ENCODE measurements around the gene ZNF143. TPM values are rescaled to one million over a fixed set of nuclear protein-coding genes. Genes with fewer than 3 reads are reported as not detected.

The ZNF143 gene
- total and polyA plus RNA-seq, 2 of the 4 experiments (the other 2 are of a cell fraction): 23.8 to 49.6 TPM

- TF ChIP-seq MAZ (IDR thresholded peaks at IDR 0.05; ENCODE audit: borderline replicate concordance, low read depth, low read length): no peak
- no peak for TF ChIP-seq MXI1 (IDR thresholded peaks at IDR 0.05; ENCODE audit: borderline replicate concordance, low read depth, low read length)
- no peak for TF ChIP-seq SMC3 (IDR thresholded peaks at IDR 0.05; ENCODE audit: low read depth, low read length)
- TF ChIP-seq, protein P1, sequence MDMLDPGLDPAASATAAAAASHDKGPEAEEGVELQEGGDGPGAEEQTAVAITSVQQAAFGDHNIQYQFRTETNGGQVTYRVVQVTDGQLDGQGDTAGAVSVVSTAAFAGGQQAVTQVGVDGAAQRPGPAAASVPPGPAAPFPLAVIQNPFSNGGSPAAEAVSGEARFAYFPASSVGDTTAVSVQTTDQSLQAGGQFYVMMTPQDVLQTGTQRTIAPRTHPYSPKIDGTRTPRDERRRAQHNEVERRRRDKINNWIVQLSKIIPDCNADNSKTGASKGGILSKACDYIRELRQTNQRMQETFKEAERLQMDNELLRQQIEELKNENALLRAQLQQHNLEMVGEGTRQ (IDR thresholded peaks at IDR 0.05; ENCODE audit: low read depth, low read length): no peak
- no peak for TF ChIP-seq RAD21 (IDR thresholded peaks at IDR 0.05; ENCODE audit: low read length)
- no peak for TF ChIP-seq POLR2A (IDR thresholded peaks at IDR 0.05; ENCODE audit: low read depth, low read length)
- no peak for TF ChIP-seq CTCF (conservative IDR thresholded peaks at IDR 0.05; ENCODE audit: low read depth, low read length)
- no peak for TF ChIP-seq BHLHE40 (IDR thresholded peaks at IDR 0.05; ENCODE audit: low read depth, low read length)
- no peak for TF ChIP-seq FOS (IDR thresholded peaks at IDR 0.05; ENCODE audit: low read depth, low read length)
- TF ChIP-seq MAFK (IDR thresholded peaks at IDR 0.05; ENCODE audit: low read depth, low read length): no peak
- no peak for TF ChIP-seq RCOR1 (IDR thresholded peaks at IDR 0.05; ENCODE audit: insufficient replicate concordance, low read length)
- intact Hi-C loops (cut with micrococcal nuclease): no loop called here
Observed at GRCh38 chr11:9538548-9538947, 77.7 kb downstream of the ZNF143 start.

More at GRCh38 chr11:9538548-9538947, 77.7 kb downstream of the ZNF143 start:
- peaks cover 4% of the 10 kb centered on the region; the same call in 1 of the 2 replicates for H3K9me1 ChIP-seq (ENCODE audit: insufficient read depth, low read length)
- H2BK15ac ChIP-seq (ENCODE audit: low read depth, low read length): no peak overlapping the region
- H3K4me3 ChIP-seq (ENCODE audit: insufficient read depth, low read depth, low read length): no peak overlapping the region
- BruUV-seq (replicated peaks): no TSS peak
- no peak overlapping the region for H3K4me2 ChIP-seq (ENCODE audit: low read depth, low read length)
- H2BK20ac ChIP-seq (ENCODE audit: low read depth, low read length): no peak overlapping the region
- no peaks in the 10 kb centered on the region for H3K9me3 ChIP-seq (ENCODE audit: control insufficient read depth, insufficient read depth, low read length)
- no peak overlapping the region for H4K91ac ChIP-seq (ENCODE audit: insufficient read depth, low read depth, low read length)
- ChIA-PET POLR2A (ENCODE audit: unreplicated experiment) (no interaction called here), CTCF (no interaction called here)
- no peak overlapping the region for H3K56ac ChIP-seq (ENCODE audit: extremely low read depth, insufficient read depth, low read length)
- no peak for DNase-seq
- no peaks in the 10 kb centered on the region for H3K36me3 ChIP-seq (ENCODE audit: control insufficient read depth, insufficient read depth, low read length)
- ATAC-seq (ENCODE audit: low read depth): no peak
- H3K9ac ChIP-seq (ENCODE audit: low read depth, low read length): no peak overlapping the region
- H3K14ac ChIP-seq (replicated peaks; ENCODE audit: low read depth, low read length): no peak overlapping the region
- H2BK120ac ChIP-seq (ENCODE audit: low read depth, low read length): no peak overlapping the region
- no peak overlapping the region for H3K27ac ChIP-seq (ENCODE audit: insufficient read depth, low read length)
- H3K4me1 ChIP-seq (ENCODE audit: control insufficient read depth, insufficient read depth, low read length): peaks cover 2% of the 10 kb centered on the region; the same call in 1 of the 2 replicates
- H2AK5ac ChIP-seq (ENCODE audit: low read depth, low read length): no peak overlapping the region
- no peaks in the 10 kb centered on the region for H4K20me1 ChIP-seq (ENCODE audit: insufficient read depth, low read length)
- no peak overlapping the region for H2AK9ac ChIP-seq (replicated peaks; ENCODE audit: low read depth, low read length, poor library complexity)
- H3K79me1 ChIP-seq (ENCODE audit: low read depth in 1 of 2, low read length in 2 of 2): no peaks in the 10 kb centered on the region
- H3K18ac ChIP-seq (ENCODE audit: low read depth, low read length): no peak overlapping the region
- H3K27me3 ChIP-seq (ENCODE audit: control insufficient read depth, insufficient read depth, low read length): no peaks in the 10 kb centered on the region
- no peak overlapping the region for H4K5ac ChIP-seq (ENCODE audit: low read depth, low read length)
- WGBS, 2 experiments (ENCODE audit: extremely low coverage in 2 of 2, insufficient read length in 1 of 2): no CpG with 5 or more reads among the region's 2 CpGs
- no peak overlapping the region for H4K8ac ChIP-seq (ENCODE audit: low read depth in 2 of 2, low read length in 2 of 2)
- in situ Hi-C loops (cut with MboI; ENCODE audit: low sequenced_read_pairs): no loop called here
- H3K4ac ChIP-seq (ENCODE audit: low read depth, low read length): no peak overlapping the region
- H2BK5ac ChIP-seq (ENCODE audit: low read depth, low read length, poor library complexity, severe bottlenecking): no peak overlapping the region
- H3K23ac ChIP-seq (ENCODE audit: low read depth, low read length): no peak overlapping the region
- dilution Hi-C loops (cut with HindIII; ENCODE audit: low sequenced_read_pairs, unreplicated experiment): no loop called here
- no peak overlapping the region for H2AFZ ChIP-seq (replicated peaks; ENCODE audit: low read length, poor library complexity)
